ENCODE measurements around the gene USP30.
"Not testable (repeated sequence)": the region's sequence is repeated elsewhere in the genome, so short reads cannot be mapped to it uniquely, and the experiment has no call there.

The USP30 gene, protein sequence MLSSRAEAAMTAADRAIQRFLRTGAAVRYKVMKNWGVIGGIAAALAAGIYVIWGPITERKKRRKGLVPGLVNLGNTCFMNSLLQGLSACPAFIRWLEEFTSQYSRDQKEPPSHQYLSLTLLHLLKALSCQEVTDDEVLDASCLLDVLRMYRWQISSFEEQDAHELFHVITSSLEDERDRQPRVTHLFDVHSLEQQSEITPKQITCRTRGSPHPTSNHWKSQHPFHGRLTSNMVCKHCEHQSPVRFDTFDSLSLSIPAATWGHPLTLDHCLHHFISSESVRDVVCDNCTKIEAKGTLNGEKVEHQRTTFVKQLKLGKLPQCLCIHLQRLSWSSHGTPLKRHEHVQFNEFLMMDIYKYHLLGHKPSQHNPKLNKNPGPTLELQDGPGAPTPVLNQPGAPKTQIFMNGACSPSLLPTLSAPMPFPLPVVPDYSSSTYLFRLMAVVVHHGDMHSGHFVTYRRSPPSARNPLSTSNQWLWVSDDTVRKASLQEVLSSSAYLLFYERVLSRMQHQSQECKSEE

GRCh38 chr12:109052414-109053323 lies at the start of gene USP30:
USP30 (plus strand) TSS chr12:109052576; CDS start chr12:109052679, 103 bp downstream.
- FAIRE-seq, result peak; percentile 70
- DNase-seq (ENCODE audit: insufficient read length, low spot score), result peak; percentile 82

GRCh38 chr12:109004017-109004416 lies 48.4 kb upstream of the USP30 start:
- no peak for FAIRE-seq
- no peak for DNase-seq (ENCODE audit: insufficient read length, low spot score)

GRCh38 chr12:109009766-109010165 lies 42.6 kb upstream of the USP30 start:
- FAIRE-seq (no peak), DNase-seq (ENCODE audit: insufficient read length, low spot score) (no peak)

- FAIRE-seq (no peak), DNase-seq (ENCODE audit: insufficient read length, low spot score) (no peak)
These were observed 42.1 kb upstream of the USP30 start for GRCh38 chr12:109010259-109010658.

DNA sequence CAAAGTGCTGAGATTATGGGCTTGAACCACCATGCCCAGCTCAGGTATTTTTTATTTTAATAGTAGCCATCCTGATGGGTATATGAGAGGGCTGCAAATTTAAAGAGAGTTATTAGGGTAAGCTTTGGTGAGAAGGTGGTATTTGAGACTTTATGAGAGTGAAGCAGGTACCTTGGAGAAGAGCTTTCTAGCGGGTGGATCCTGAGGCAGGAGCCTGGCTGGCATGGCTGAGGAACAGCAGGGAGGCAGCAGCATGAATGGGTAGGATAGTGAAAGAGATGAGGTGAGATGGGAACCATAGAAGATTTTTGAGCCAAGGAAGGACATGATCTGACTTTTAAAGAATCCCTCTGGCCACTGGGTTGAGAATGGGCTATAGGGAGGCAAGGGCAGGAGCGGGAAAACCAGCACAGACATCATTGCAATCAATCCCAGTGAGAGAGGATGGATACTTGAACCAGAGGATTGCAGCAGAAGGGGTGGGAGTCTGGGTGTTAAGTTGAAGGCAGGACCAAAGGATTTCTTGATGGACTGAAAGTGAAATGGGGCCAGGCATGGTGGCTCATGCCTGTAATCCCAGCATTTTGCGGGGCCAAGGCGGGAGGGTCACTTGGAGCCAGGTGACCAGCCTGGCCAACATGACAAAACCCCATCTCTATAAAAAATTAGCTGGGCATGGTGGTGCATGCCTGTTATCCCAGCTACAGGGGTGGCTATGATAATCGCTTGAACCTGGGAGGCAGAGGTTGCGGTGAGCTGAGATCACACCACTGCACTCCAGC lies 37.2 kb upstream of the USP30 start:
- FAIRE-seq, result no peak

GRCh38 chr12:109016016-109016415 lies 36.4 kb upstream of the USP30 start:
- no peak for DNase-seq (ENCODE audit: insufficient read length, low spot score)
- no peak for FAIRE-seq

More for the DNA sequence above, 37.2 kb upstream of the USP30 start:
- no peak for DNase-seq (ENCODE audit: insufficient read length, low spot score)

DNA sequence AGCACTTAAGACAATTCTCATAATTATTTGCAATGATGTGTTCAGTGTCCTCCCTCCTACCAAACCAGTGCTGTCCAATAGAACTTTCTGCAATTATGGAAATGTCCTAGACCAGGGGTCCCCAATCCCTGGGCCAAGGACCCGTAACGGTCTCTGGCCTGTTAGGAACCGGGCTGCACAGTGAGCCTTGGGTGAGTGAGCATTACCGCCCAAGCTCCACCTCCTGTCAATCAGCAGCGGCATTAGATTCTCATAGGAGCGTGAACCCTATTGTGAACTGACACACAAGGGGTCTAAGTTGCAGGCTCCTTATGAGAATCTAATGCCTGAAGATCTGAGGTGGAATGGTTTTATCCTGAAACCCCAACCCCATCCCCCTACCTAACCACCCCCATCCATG lies 35.4 kb upstream of the USP30 start:
- DNase-seq (ENCODE audit: insufficient read length, low spot score) (no peak), FAIRE-seq (no peak)

DNA sequence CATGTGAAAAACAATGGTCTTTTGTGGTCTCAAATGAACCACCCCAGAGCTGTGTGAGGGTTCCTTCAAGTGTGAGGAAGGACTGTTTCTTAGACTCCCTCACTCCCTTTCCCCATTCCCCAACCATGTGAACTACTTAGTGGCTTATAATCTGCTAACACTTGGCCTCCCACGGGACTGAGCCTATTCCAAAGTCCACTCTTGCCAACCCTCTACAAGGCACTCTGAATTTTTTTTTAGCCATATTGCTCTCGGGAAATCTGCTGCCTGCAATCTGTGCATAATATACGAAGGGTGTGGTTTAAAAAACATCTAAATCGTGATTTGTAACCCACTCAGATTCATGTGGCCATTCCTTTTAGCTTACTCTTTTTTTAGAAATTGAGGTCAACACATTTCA lies 34.1 kb upstream of the USP30 start:
- FAIRE-seq (no peak), DNase-seq (ENCODE audit: insufficient read length, low spot score) (no peak)

DNA sequence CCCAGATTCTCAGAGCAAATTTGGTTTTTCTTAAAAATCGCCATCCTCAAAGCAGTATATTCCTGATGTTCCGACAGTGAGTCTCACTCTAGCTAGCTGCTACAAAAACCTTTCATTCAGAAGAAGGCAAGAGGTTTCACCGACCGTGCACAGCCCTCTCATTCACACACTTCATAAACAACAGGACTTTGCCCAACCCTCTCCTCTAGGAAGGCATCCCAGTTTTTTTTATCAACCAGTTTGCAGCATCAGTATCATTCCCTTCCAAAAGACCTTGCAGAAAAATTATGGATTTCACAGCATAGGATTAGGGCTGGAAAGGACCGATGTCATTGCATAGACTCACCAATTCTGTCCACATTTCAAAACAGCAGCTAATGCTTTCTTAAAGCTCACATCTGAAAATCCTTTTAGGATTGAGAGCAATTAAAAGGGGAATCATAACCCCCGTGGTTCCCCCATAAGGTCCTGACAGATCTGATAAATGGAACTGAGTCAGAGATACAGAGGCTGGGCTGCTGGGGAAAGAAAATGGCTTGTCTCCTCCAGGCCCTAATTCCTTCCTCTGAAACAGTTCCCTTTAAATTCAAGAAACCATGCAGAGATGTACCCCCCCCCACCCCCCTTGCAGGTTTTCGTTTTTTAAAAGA lies 32.1 kb upstream of the USP30 start:
- no peak for FAIRE-seq
- DNase-seq (ENCODE audit: insufficient read length, low spot score), result no peak

GRCh38 chr12:109020796-109021380 lies 31.5 kb upstream of the USP30 start, which contains the start of gene SVOP:
SVOP (minus strand) TSS chr12:109021068; CDS start chr12:109020868, 200 bp downstream.
- no peak for FAIRE-seq
- DNase-seq (ENCODE audit: insufficient read length, low spot score), result no peak

GRCh38 chr12:109027767-109028166 lies 24.6 kb upstream of the USP30 start:
- FAIRE-seq (no peak), DNase-seq (ENCODE audit: insufficient read length, low spot score) (no peak)

DNA sequence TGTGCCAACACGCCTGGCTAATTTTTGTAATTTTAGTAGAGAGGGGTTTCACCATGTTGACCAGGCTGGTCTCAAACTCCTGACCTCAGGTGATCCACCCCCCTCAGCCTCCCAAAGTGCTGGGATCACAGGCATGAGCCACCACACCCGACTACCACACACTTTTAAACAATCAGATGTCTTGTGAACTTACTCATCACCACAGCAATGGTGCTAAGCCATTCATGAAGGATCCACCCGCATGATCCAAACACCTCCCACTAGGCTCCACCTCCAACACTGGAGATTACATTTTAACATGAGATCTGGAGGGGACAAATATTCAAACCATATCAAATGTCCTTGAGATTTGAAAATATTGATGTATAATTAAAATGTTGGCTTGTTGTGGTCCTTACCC lies 23.8 kb upstream of the USP30 start:
- FAIRE-seq; DNase-seq (ENCODE audit: insufficient read length, low spot score): not testable (repeated sequence)

GRCh38 chr12:109029411-109029810 lies 23.0 kb upstream of the USP30 start:
- DNase-seq (ENCODE audit: insufficient read length, low spot score) (no peak), FAIRE-seq (no peak)

DNA sequence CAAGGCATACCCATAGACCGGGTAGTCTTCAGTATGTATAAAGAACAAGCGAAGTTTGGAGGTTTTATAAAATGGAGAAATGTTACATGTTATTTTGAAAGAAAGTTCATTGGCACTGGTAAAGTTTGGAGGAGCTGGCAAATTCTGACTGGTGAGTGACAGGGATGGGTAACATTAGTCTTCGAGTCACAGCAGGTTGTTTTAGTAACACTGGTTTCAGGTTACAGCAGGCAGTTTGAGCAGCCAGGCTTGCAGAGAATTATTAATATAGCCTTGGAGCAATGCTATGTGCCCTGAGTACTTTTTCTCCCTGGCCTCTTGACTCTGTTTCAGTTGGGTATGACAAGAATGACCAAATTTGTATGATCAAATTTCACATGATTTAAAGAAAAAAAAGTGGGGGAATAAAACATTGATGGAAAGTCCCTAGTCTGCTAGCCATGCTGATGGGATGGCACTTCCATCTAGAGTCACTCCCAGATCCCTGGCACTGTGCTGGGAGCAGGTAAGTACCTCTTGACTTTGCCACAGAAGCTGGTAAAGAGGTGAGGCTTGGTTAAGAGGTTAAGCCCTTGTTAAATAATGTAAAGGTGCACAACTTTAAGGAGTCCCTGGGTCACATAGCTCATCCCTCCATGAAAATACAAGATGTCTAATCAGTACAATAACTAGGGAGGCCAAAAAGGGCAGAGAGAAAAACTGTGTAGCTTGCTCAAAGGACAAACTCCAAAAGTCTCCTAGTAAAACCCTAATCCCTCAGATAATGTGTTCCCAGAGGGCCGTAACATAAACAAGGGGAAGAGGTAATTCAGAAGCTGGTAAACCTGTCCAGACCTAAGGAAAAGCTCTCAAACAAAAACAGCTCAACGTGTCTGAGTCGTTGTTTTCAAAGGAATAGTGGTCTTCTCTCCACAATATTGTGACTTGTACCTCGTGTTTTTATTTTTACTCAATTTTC lies 18.9 kb upstream of the USP30 start:
- no peak for DNase-seq (ENCODE audit: insufficient read length, low spot score)
- FAIRE-seq, result no peak

DNA sequence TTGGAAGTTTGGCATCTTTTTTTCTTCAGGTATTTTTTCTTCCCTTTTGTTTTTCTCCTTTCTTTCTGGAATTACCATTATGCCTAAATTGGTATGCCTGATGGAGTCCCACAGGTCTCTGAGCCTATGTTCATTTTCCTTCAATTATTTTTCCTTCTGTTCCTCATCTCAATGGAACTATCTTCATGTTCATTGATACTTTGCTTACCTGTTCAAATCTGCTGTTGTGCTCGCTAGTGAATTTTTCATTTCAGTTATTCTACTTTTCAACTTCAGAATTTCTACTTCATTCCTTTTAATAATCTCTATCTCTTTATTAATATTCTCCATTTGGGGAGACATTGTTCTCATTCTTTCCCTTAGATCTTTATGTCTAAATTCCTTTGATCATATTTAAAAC lies 15.4 kb upstream of the USP30 start:
- FAIRE-seq (no peak), DNase-seq (ENCODE audit: insufficient read length, low spot score) (no peak)

DNA sequence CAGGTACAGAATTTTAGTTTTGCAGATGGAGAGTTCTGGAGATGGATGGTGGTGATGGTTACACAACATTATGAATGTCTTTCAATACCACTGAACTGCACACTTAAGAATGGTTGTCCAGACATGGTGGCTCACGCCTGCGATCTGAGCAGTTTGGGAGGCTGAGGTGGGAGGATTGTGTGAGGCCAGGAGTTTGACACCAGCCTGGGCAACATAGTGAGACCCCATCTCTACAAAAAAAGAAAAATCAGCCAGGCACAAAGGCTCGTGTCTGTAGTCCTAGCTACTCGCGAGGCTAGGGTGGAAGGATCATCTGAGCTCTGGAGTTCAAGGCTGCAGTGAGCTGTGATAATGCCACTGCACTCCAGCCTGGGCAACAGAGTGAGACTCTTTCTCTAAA lies 8.1 kb upstream of the USP30 start:
- DNase-seq (ENCODE audit: insufficient read length, low spot score) (no peak), FAIRE-seq (no peak)

DNA sequence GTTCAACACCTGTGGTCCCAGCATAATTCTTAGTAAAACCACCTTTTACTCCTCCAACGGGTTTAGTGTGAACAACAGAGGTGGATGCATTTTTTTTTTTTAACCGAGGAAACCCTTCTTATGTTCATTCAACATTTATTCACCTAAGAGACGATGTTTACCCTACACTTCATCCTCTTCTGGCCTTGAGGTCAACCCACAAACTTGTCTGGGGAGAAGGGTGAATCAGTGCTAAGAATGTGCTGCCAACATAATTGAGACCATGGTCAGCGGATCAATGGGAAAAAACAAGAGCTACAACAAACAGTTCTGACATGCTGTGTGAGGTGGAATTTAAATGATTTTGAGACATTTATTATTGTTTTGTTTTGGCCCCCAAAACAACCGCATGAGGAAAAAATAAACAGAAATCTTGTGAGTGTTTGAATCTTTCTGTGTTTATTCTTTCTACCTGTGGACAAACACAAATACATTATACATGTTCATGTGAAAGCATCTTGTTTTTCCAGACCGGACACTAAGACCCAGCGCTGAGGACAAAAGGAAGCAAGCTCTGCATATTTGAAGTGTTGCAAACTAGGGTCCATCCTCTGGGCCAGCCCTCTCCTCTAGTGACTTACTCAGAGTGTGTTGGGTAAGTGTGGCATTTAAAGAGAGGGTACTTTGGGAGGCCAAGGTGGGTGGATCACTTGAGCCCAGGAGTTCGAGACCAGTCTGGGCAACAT lies 5.1 kb upstream of the USP30 start:
- DNase-seq (ENCODE audit: insufficient read length, low spot score) (no peak), FAIRE-seq (no peak)

DNA sequence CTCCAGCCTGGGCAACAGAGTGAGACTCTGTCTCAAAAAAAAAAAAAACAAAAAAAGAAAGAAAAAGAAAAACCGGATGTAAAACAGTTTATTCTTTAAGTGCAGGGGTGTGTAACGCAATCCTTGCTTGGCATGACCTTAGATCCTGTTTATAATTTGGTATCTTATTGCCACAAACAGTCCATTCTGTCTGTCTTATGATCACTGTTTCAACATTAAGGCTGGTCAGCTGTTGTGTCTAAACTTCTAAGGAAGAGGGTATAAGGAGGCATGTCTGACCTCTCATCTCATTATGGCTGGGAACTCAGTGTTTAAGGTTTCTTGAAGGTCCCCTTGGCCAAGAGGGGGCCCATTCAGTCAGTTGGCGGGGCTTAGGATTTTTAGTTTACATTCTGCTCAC lies 3.7 kb upstream of the USP30 start:
- not testable (repeated sequence) for DNase-seq (ENCODE audit: insufficient read length, low spot score); FAIRE-seq
